ENCODE results near the gene GLMN.

Gene GLMN

GRCh38 chr1:92298573-92299476 lies at the start of gene GLMN, which contains the start of gene RPAP2:
GLMN (minus strand) TSS chr1:92298987; CDS start chr1:92297999, 988 bp downstream.
RPAP2 (plus strand) TSS chr1:92299059; CDS start chr1:92299074, 15 bp downstream.
- DNase-seq (ENCODE audit: extremely low read depth, low read depth): peak; percentile 44
- TF ChIP-seq CTCF (IDR thresholded peaks at IDR 0.05; ENCODE audit: low read depth, low read length): peak; percentile 21

- TF ChIP-seq CTCF (IDR thresholded peaks at IDR 0.05; ENCODE audit: low read depth, low read length): no peak
- DNase-seq (ENCODE audit: extremely low read depth, low read depth): no peak
These were observed 48.3 kb upstream of the GLMN start for GRCh38 chr1:92346866-92347640.

- no peak for DNase-seq (ENCODE audit: extremely low read depth, low read depth)
- no peak for TF ChIP-seq CTCF (IDR thresholded peaks at IDR 0.05; ENCODE audit: low read depth, low read length)
These were observed 44.3 kb upstream of the GLMN start for GRCh38 chr1:92343061-92343460.

- DNase-seq (ENCODE audit: extremely low read depth, low read depth): no peak
- TF ChIP-seq CTCF (IDR thresholded peaks at IDR 0.05; ENCODE audit: low read depth, low read length): no peak
These were observed 43.6 kb upstream of the GLMN start for GRCh38 chr1:92342401-92342800.

- no peak for TF ChIP-seq CTCF (IDR thresholded peaks at IDR 0.05; ENCODE audit: low read depth, low read length)
- no peak for DNase-seq (ENCODE audit: extremely low read depth, low read depth)
These were observed 41.4 kb upstream of the GLMN start for GRCh38 chr1:92340154-92340553.

- no peak for DNase-seq (ENCODE audit: extremely low read depth, low read depth)
- TF ChIP-seq CTCF (IDR thresholded peaks at IDR 0.05; ENCODE audit: low read depth, low read length): no peak
These were observed 34.9 kb upstream of the GLMN start for GRCh38 chr1:92333668-92334067.
